Measurements from ENCODE around the gene GPR52. TPM values are rescaled to one million over a fixed set of nuclear protein-coding genes. Genes with fewer than 3 reads are reported as not detected.

GPR52 gene
- total RNA-seq, 2 donors from 2014 or later: 0.53 to 1.1 TPM

DNA sequence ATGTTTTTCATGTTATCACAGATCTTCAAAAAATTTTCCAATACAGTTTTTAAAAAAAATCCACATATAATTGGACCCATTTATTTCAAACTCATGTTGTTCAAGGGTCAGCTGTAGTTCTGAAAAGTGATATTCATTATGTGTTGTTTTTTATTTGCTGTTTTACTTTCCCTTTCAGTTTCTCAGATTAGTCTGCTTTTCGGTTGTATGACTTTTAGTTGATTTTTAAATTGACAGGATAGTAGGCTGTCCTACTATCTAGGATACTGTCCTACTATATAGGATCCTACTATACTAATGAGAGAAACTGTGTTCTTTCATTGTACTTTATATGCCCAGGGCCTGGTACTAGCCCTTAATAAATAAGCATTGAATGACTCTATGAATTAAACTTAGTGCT, 33.6 kb upstream of the GPR52 start:
- peaks cover 3% of the 10 kb centered on the region for H3K4me1 Mint-ChIP-seq
- no peaks in the 10 kb centered on the region for H3K9me3 ChIP-seq (ENCODE audit: control insufficient read depth, low read length)
- no peak overlapping the region for H3K27ac Mint-ChIP-seq
- H3K36me3 Mint-ChIP-seq (ENCODE audit: low read depth): no peaks in the 10 kb centered on the region
- H3K27me3 ChIP-seq (ENCODE audit: control insufficient read depth, insufficient read depth, low read length, poor library complexity, severe bottlenecking): no peaks in the 10 kb centered on the region
- H3K9me3 Mint-ChIP-seq: no peaks in the 10 kb centered on the region
- no peak overlapping the region for H3K9ac ChIP-seq (ENCODE audit: extremely low read depth, low read length, poor library complexity, severe bottlenecking)
- no peaks in the 10 kb centered on the region for H3K36me3 ChIP-seq (ENCODE audit: control insufficient read depth, insufficient read depth, low read length)
- no peak overlapping the region for H3K4me3 Mint-ChIP-seq
- H3K4me3 ChIP-seq (ENCODE audit: low read length): no peak overlapping the region
- TF ChIP-seq CTCF (conservative IDR thresholded peaks at IDR 0.05): no peak
- no peak for DNase-seq
- WGBS, 2 experiments (ENCODE audit: insufficient coverage in 1 of 2, insufficient read length in 1 of 2): 83% methylated on average over 1 of the region's 1 CpG; no CpG with 5 or more reads in 1 of the 2 experiments
- H3K27ac ChIP-seq (ENCODE audit: low read depth, low read length): no peak overlapping the region
- no peaks in the 10 kb centered on the region for H3K4me1 ChIP-seq (ENCODE audit: control insufficient read depth, insufficient read depth, low read length)
- no peaks in the 10 kb centered on the region for H3K27me3 Mint-ChIP-seq (ENCODE audit: insufficient read depth)

DNA sequence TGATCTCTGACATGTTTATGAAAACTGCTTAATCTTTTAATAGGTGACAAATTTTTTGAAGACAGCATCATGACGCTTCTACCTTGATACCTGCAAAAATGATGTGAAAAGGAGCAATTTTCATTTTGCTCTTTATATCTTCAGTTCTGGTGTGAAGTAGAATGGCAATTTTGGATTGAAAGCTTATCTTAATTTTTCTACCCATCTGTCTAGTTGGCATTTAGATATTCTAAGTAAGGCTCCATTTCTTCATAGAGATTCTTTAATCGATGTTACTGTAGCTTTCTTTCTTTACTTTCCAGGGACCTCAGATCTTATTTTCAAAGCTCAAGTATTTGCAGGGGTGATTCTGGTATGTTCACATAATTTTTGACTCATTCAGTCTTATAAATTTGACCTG, 32.3 kb upstream of the GPR52 start:
- no peaks in the 10 kb centered on the region for H3K36me3 ChIP-seq (ENCODE audit: control insufficient read depth, insufficient read depth, low read length)
- H3K4me1 Mint-ChIP-seq: peaks cover 4% of the 10 kb centered on the region
- no peak for DNase-seq
- no peaks in the 10 kb centered on the region for H3K27me3 ChIP-seq (ENCODE audit: control insufficient read depth, insufficient read depth, low read length, poor library complexity, severe bottlenecking)
- TF ChIP-seq CTCF (conservative IDR thresholded peaks at IDR 0.05): no peak
- no peak overlapping the region for H3K4me3 Mint-ChIP-seq
- no peaks in the 10 kb centered on the region for H3K9me3 Mint-ChIP-seq
- H3K27ac Mint-ChIP-seq: no peak overlapping the region
- H3K27me3 Mint-ChIP-seq (ENCODE audit: insufficient read depth): no peaks in the 10 kb centered on the region
- no peaks in the 10 kb centered on the region for H3K9me3 ChIP-seq (ENCODE audit: control insufficient read depth, low read length)
- no peaks in the 10 kb centered on the region for H3K36me3 Mint-ChIP-seq (ENCODE audit: low read depth)
- 92 to 100% methylated on average over 1 to 2 of the region's 2 CpGs for WGBS, 2 experiments (ENCODE audit: insufficient coverage in 1 of 2, insufficient read length in 1 of 2)
- no peak overlapping the region for H3K4me3 ChIP-seq (ENCODE audit: low read length)
- H3K4me1 ChIP-seq (ENCODE audit: control insufficient read depth, insufficient read depth, low read length): no peaks in the 10 kb centered on the region
- no peak overlapping the region for H3K9ac ChIP-seq (ENCODE audit: extremely low read depth, low read length, poor library complexity, severe bottlenecking)
- no peak overlapping the region for H3K27ac ChIP-seq (ENCODE audit: low read depth, low read length)

DNA sequence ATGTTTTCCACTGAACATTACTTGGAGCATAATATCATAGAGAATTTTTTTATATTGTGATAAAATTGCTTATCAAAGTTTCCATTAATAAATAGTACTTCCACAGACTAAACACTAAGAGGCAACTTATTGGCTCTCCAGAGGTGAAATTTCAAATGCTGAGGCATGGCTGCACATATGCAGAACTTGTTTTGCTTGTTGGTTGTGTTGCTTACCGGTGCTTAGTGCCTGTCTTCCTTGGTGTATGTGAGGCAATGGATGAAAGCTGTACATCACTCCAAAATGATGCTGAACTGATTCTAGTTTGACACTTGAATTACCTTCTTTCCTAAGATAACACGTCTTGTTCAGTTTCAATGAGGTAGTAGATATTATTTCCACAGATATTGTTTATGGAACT, 29.8 kb upstream of the GPR52 start:
- no peak overlapping the region for H3K27ac Mint-ChIP-seq
- no peaks in the 10 kb centered on the region for H3K4me1 ChIP-seq (ENCODE audit: control insufficient read depth, insufficient read depth, low read length)
- 89% methylated on average over 2 of the region's 2 CpGs; no CpG with 5 or more reads in 1 of the 2 experiments for WGBS, 2 experiments (ENCODE audit: insufficient coverage in 1 of 2, insufficient read length in 1 of 2)

More for the DNA sequence above, 29.8 kb upstream of the GPR52 start:
- DNase-seq: no peak
- Histone ChIP-seq H3K36me3 (ENCODE audit: control insufficient read depth, insufficient read depth, low read length) (no peaks in the 10 kb centered on the region), H3K9ac (ENCODE audit: extremely low read depth, low read length, poor library complexity, severe bottlenecking) (no peak overlapping the region), H3K4me3 (ENCODE audit: low read length) (no peak overlapping the region), H3K9me3 (ENCODE audit: control insufficient read depth, low read length) (no peaks in the 10 kb centered on the region), H3K27me3 (ENCODE audit: control insufficient read depth, insufficient read depth, low read length, poor library complexity, severe bottlenecking) (no peaks in the 10 kb centered on the region), H3K27ac (ENCODE audit: low read depth, low read length) (no peak overlapping the region)
- H3K9me3 Mint-ChIP-seq: no peaks in the 10 kb centered on the region
- no peak for TF ChIP-seq CTCF (conservative IDR thresholded peaks at IDR 0.05)
- H3K36me3 Mint-ChIP-seq (ENCODE audit: low read depth): no peaks in the 10 kb centered on the region
- no peaks in the 10 kb centered on the region for H3K27me3 Mint-ChIP-seq (ENCODE audit: insufficient read depth)
- H3K4me3 Mint-ChIP-seq: no peak overlapping the region
- peaks cover 4% of the 10 kb centered on the region for H3K4me1 Mint-ChIP-seq

All from endodermal cell (in vitro differentiated cells).